Skeletal muscle cell (primary cell): ENCODE measurements around the gene EXTL1.
"Not testable (repeated sequence)": the region's sequence is repeated elsewhere in the genome, so short reads cannot be mapped to it uniquely, and the experiment has no call there.

Source experiments
- DNase-seq: peaks from one replicate; pipeline ENCODE4 v3.0.0-alpha.2; 2010; ENCODE audit warnings: low read depth
- H3K4me3 ChIP-seq: 2 replicates; pipeline ENCODE4 v1.5.1; 2011; ENCODE audit warnings: low read depth, mild to moderate bottlenecking, control low read depth, low read length, moderate library complexity

EXTL1 gene, protein sequence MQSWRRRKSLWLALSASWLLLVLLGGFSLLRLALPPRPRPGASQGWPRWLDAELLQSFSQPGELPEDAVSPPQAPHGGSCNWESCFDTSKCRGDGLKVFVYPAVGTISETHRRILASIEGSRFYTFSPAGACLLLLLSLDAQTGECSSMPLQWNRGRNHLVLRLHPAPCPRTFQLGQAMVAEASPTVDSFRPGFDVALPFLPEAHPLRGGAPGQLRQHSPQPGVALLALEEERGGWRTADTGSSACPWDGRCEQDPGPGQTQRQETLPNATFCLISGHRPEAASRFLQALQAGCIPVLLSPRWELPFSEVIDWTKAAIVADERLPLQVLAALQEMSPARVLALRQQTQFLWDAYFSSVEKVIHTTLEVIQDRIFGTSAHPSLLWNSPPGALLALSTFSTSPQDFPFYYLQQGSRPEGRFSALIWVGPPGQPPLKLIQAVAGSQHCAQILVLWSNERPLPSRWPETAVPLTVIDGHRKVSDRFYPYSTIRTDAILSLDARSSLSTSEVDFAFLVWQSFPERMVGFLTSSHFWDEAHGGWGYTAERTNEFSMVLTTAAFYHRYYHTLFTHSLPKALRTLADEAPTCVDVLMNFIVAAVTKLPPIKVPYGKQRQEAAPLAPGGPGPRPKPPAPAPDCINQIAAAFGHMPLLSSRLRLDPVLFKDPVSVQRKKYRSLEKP

DNA sequence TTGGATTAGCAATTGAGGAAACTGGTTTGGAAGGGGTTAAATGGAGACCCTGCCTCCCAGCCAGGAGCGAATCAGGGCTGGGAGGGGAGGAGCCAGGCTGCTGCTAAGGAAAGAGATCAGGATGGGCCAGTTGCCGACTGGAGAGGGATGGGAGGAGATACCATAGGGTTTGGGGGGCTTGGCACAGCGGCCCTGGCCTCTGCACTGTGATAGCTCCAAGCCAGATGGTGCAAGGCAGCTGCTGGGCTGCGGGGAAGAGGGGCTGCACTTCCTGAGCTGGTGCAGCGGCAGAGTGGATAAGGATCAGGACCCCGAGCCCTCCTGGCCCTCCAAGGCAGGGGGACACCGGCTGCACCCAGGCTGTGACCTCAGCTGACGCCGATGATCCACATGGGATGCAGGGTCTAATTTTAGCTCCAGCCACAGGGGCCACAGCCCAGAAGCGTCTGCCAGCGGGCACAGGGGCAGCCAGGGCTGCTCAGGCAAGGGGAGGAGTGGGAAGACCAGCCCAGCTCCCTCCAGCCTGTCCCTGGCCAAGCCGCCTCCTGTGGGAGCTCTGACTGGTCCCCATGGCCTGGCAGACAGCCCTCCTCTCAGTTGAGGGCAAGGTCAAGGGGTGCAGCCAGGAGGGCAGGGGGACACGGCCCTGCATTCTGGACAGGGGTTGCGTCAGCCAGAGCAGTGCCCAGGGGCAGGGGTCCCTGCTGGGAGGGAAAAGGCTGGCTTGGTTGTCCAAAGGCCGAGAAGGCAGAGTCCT lies at the start of gene EXTL1:
EXTL1 (plus strand) TSS at position 129 of the 757 bp plus-strand sequence. CDS start 872 bp downstream, outside the sequence.
- no peak for DNase-seq
- peak within 1 kb of the TSS; percentile 39 for H3K4me3 ChIP-seq

DNA sequence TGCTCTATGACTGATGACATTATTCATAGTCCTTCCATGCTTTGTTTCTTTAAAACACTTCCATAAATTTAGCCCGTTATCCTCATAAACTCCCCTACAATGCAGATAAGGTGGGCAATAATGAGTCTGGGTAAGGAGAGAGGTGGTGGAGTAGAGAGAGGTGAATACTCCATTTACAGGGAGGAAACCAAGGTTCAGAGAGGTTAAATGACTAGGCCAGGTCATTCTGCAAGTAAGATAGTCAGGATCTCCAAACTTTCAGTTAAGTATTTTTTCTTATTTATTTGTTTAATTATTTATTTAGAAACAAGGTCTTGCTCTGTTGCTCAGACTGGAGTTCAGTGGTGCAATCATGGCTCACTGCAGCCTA lies 49.8 kb upstream of the EXTL1 start:
- no peak overlapping the region for H3K4me3 ChIP-seq
- no peak for DNase-seq

DNA sequence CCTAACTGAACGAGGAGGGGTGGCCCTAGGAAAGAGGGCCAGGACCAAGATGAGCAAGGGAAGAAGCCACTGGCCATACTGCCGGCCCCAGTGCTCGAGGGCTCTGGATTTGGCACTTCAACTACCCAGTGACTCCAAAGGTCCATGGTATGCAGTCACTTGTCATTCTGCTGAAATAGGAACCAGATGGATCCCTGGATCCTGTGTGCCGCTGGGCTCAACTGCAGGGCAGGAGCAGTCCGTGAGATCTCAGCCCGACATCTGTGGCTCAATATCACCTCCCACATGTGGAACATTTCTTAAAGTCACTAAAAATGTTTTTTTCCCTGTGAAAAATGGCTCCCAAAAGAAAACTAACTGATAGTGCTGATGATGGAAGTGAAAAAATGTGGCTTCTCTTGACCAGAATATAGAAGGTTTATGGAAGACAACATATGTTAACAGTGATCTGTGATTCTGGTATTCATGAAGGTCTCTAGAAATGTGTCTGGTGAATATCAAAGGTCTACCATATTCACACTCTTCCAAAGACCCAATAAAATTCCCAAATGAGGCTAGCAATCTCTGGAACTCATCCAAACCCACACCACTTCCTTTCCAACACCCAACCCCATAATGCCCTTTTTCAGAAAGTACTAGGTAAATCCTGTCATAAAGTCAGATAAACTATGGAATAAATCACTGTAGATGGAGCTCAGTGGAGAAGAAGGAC lies 47.8 kb upstream of the EXTL1 start:
- no peak for DNase-seq
- no peak overlapping the region for H3K4me3 ChIP-seq

DNA sequence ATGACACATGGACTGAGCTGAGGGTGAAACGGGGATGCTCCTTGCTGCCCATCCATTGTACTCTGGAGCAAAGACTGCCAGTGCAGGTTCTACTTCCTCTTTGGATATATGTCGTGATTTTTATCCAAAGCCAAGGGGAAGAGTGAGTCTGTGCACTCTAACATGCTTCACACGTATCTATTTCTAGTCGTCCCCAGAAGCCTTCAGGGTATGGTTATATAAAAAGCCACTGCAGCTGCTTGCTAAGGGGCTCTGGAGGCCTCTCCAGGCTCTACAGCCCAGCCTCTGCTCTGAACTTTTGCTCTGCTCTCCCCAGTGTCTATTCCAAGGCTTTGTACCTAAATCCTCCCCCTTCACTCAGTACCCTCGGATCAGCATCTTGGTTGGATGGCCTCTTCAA lies 43.8 kb upstream of the EXTL1 start:
- no peak overlapping the region for H3K4me3 ChIP-seq
- no peak for DNase-seq

DNA sequence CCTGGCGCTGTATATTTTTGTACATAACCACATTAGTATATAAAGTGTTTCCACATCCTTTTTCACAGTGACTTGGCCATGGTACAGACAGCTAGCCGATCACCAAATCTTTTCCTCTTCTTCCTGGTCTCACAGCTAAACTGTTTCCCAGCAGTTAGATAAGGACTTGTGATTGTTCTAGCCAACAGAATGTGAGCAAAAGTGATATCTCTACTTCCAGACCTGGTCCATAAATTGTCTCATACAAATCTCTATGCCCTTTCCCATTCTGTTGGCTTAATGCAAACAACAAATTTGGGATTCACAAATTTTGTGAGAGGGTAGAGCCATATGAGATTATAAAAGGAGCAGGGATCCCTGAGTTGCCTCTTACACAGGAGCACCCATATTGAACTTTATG lies 43.2 kb upstream of the EXTL1 start:
- no peak for DNase-seq

DNA sequence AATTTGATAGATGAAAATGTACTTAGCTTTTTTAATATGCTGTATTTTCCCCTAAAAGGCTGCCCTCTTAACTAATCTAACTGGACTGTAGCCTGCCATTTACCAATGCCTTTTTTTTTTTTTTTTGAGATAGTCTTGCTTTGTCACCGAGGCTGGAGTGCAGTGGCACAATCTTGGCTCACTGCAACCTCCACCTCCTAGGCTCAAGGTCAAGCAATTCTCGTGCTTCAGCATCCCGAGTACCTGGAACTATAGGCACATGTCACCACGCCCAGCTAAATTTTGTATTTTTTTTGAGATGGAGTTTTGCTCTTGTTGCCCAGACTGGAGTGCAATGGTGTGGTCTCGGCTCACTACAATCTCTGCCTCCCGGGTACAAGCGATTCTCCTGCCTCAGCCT lies 42.4 kb upstream of the EXTL1 start:
- no peak overlapping the region for H3K4me3 ChIP-seq
- DNase-seq: no peak

More for the DNA sequence above, 43.2 kb upstream of the EXTL1 start:
- no peak overlapping the region for H3K4me3 ChIP-seq

DNA sequence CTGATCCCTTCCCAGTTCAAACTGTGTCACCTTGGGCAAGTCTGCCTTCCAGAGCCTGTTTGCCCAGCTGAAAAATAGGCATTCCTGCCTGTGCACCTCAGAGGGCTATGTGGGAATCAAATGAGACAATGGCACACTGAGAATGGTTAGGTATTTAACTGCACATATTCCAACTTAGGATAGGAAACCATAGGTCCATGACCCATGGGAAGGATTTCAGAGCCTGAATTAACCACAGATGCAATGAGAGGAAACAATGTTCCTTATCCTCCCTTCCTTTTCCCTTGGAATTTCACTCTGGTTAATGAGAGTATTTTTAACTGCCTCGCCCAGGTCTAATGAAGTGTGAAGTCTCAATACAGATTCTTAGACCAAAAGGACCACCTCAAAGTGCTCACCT lies 36.4 kb upstream of the EXTL1 start:
- no peak overlapping the region for H3K4me3 ChIP-seq
- DNase-seq: no peak

DNA sequence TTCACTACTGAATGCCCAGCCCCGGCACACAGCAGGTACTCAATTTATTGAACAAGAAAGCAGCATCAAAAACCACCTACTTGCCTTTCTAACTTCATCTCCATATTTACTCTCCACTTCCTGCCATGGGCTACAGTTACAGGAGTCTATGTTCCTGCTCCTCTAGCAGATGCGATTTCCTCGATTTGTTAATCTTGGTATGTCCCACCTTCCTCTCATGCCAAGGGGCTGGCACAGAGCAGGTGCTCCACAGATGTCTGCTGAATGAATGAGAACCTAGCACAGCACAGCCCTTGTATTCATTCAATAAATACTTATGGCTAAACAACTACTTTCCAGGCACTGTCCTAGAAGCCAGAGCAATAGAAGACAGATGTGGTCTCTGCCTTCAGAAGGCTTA lies 35.9 kb upstream of the EXTL1 start:
- no peak for DNase-seq
- no peak overlapping the region for H3K4me3 ChIP-seq

DNA sequence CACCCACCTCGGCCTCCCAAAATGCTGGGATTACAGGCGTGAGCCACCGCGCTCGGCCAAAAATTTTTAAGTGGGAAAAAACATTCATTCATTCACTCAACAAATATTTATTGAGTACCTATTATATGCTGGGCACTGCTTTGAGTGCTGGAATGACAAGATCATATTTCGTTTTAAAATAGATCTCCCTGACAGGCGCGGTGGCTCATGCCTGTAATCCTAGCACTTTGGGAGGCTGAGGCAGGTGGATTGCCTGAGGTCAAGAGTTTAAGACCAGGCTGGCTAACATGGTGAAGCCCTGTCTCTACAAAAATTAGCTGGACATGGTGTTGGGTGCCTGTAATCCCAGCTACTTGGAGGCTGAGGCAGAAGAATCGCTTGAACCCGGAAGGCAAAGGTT lies 34.8 kb upstream of the EXTL1 start:
- not testable (repeated sequence) for H3K4me3 ChIP-seq, DNase-seq

DNA sequence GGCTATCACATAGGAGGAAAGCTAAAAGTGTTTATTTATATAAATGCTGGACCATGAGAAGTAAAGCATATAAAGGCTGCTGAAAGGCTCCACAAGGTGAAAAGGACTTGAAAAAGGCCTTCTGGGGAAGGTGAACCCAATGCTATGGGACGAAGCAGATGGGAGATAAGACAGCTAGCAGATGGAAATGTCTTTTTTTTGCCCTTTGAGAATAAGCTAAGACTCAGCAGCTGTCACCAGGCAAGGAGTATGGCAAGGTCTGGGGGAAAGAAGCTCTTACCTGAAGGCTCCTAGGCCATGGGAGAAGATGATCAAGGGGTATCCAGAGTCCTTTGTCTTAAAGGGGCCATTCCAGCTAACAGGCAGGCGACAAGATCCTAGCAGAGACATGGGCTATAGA lies 33.6 kb upstream of the EXTL1 start:
- H3K4me3 ChIP-seq: no peak overlapping the region
- no peak for DNase-seq

DNA sequence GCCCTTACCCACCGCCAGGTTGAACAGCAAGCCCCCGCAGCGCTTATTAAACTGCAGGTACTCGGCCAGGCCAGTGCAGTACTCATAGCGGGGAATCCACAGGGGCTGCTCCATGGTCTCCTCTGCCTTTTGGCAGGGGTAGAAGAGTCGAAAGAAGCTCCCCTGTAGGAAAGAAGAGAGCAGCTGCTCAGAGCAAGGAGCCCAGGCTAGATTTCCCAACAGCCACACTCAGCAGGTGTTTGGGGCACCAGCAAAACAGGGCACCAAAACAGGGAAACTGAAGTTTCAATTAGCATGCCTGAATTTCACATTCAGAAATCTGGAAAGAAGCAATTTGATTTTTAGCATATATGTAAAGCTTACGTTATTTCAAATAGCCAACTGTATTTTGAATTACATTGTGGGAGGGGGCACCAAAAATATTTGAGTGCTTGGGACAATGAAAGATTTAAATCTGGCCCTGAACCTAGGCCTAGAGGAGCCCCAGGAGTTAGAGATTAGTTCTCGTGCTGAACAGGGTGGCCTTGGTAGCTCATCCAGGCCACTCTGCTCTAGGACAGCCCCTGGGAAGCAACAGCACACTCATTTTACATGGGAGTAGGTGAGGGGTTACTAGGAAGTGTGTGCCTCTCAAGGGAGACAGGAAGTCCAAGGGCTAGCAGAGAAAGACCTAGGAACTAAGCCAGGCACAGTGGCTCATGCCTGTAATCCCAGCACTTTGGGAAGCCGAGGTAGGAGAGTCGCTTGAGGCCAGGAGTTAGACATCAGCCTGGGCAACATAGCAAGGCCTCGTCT lies 31.9 kb upstream of the EXTL1 start:
- DNase-seq: no peak
- no peak overlapping the region for H3K4me3 ChIP-seq

DNA sequence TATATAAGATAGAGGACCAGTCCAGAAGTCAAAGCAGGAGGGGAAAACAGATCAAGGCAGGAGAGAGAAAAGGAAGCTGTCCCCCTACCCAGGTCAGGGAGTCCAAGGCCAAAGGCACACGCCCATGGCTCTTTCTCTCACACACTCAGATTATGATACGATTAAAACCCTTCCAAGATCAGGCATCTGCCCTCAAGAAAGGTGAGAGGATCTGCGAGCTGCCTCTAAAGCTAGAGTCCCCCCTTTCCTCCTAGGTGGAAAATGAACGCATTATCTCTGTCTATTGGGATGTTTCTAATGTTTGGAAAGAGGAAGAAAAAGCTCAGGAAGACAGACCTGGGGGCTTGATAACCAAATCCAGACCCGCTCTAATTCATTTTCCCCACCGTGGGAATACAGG lies 31.3 kb upstream of the EXTL1 start:
- no peak overlapping the region for H3K4me3 ChIP-seq

DNA sequence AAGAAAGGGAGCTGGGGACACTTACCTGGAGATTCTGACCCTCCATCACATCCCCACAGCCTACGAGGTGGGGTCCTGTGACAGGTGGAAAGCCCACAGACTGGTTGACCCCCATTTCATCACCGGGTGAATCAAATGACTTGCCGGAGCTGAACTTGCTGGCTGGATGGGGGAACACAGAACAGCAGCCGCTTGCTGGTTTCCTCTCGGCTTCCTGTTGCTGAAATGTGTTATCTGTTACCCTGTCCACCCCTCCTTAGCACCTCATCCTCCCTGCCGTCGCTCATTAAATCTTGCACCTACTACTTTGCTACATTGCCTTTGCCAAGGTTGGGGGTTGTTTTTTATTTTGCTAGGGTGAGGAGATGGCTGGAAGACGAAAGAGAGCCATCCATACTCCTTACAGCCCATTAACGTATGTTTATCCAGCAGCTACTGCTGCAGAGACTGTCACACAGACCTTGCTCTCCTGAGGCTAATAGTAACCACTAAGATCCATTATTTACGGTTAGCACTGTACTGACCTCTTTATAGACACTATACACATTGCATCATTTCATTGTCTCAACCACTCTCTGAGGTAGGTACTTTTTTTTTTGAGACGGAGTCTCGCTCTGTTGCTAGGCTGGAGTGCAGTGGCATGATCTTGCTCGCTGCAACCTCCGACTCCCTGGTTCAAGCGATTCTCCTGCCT lies 30.7 kb upstream of the EXTL1 start:
- H3K4me3 ChIP-seq: no peak overlapping the region
- no peak for DNase-seq

More for the DNA sequence above, 31.3 kb upstream of the EXTL1 start:
- no peak for DNase-seq

DNA sequence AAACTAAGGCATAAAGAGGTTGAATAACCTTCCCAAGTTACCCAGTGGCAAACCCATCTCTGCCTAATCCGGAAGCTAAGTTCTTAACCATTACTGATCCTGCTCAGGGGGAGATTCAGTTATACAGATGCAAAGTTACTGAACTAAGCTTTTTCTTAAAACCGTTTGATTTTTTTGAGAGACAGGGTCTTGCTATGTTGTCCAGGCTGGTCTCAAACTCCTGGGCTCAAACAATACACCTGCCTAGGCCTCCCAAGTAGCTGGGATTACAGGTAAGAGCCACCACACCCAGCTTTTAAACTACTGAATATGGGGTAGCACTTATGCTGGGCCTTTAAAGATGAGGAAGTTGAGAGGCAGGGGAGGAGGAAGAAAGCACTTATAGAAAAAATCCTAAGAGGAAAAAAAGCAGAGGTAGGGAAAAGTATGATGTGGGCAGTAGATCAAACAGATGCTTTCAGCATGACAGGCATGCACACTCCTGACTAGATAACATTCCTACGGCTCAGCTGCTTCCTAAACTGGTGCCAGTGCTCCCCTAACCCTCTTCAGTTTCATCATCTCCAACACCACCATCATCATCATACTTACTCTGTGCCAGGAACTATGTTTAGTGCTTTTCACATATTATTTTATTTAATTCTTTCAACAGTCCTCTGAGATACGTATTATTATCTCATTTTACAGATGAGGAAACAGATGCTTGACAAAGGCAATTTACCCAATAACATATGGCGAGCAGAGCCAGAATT lies 29.5 kb upstream of the EXTL1 start:
- DNase-seq: no peak
- H3K4me3 ChIP-seq: no peak overlapping the region

DNA sequence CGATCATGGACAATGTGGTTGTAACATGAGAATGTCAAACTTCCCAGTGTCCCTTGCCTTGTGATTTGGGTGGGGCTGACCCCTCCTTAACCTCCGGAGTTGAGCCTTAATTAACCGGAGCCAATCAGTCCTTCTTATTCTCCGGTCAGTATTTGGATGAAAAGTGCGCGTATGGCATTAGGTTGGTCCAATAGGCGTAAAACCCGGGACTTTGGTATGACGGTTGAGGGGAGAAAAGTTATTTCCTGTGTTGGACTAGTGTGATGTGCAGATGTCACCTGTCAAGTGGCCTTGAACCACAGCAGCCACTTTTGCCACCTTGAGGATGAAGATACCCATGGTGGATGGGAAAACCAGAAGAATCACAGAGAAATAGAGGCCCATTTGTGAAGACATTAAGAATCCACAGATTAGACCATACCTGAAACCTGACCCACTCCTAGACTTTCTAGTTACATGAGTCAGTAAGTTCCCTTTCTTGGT lies 28.8 kb upstream of the EXTL1 start:
- H3K4me3 ChIP-seq: no peak overlapping the region
- DNase-seq: no peak

DNA sequence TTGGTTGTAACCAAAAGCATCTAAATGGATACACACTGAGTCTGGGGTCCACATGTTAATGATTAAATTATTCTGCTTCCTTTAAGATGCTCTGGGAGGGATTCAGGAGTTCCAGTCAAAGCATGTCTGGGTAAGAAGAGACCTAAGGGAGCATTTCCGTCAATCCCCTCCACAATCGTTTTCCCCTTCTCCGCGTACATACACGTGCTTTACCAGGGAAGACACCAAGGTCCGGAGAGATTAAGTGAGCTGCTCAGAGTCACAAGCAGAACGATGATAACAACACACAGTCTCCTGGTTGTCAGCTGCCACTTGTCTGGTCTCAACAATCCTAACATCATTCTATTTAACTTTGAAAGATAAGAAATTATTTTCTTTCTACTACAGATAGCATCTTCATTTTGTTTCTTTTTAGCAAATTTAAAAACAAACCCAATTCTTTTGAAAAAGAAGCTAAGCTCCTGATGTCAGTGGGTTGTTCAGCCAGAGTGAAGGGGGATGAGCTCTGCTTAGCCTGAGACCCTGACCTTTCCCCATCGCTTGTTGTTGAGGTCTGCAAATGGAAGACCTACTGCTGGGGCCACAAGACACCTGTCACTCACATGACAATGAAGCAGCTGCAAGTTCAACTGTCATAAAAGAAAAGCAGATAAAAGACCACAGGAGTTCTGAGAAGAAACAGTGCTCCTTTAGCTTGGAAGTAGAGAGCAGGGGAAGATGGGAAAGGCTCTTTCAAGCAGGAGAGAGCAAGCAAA lies 28.2 kb upstream of the EXTL1 start:
- no peak for DNase-seq
- H3K4me3 ChIP-seq: no peak overlapping the region
